HepG2 (cell line): ENCODE measurements around the gene TRIO. TPM values are rescaled to one million over a fixed set of nuclear protein-coding genes. Genes with fewer than 3 reads are reported as not detected.

ENCODE experiments used
- CTCF ChIP-seq: sonication (generic); formaldehyde crosslinking; IDR thresholded peaks from 2 replicates; pipeline ENCODE4 v1.5.0; 2020; ENCODE audit warnings: mild to moderate bottlenecking, missing genetic modification reagents, moderate library complexity
- DRAP1 ChIP-seq: IDR thresholded peaks from 2 replicates; pipeline ENCODE4 v1.6.1; 2016; ENCODE audit warnings: missing genetic modification reagents, missing compliant biosample characterization
- MTA3 ChIP-seq: sonication (generic); formaldehyde crosslinking; IDR thresholded peaks from 2 replicates; pipeline ENCODE4 v1.4.0; 2020; ENCODE audit warnings: missing genetic modification reagents
- PATZ1 ChIP-seq: sonication (generic); formaldehyde crosslinking; IDR thresholded peaks from 2 replicates; pipeline ENCODE4 v1.4.0; 2020; ENCODE audit warnings: missing genetic modification reagents
- STAG1 ChIP-seq: sonication (generic); formaldehyde crosslinking; IDR thresholded peaks from 2 replicates; pipeline ENCODE4 v1.4.0; 2020; ENCODE audit warnings: missing genetic modification reagents
- TGIF2 ChIP-seq: IDR thresholded peaks from 2 replicates; pipeline ENCODE4 v1.6.1; 2016; ENCODE audit warnings: control low read depth, missing compliant biosample characterization
- ZNF816 ChIP-seq: sonication (generic); formaldehyde crosslinking; IDR thresholded peaks from 2 replicates; pipeline ENCODE4 v1.8.0; 2022; ENCODE audit warnings: missing genetic modification reagents, mild to moderate bottlenecking, borderline replicate concordance
- ZNF839 ChIP-seq: sonication (generic); formaldehyde crosslinking; IDR thresholded peaks from 2 replicates; pipeline ENCODE4 v1.4.0; 2020; ENCODE audit warnings: missing genetic modification reagents, mild to moderate bottlenecking, borderline replicate concordance
- ZNF878 ChIP-seq: sonication (generic); formaldehyde crosslinking; IDR thresholded peaks from 2 replicates; pipeline ENCODE4 v1.8.1; 2023; ENCODE audit warnings: mild to moderate bottlenecking, missing genetic modification reagents, moderate library complexity
- polyA plus RNA-seq, 8 experiments: library from polyadenylated mRNA; depleted of rRNA in 3 of 8; stranded (reverse) in 7 of 8; unstranded in 1 of 8; fragments of >200 nt; fragmentation: Illumina TruSeq in 4 of 8; extraction: Trizol in 4 of 8; gene quantifications; 2 replicates each; pipeline versions ENCODE4 v1.2.1 to v1.2.3, GENCODE V29; 2011 to 2016; ENCODE audit warnings: low read depth in 4 of 8, missing spikeins in 1 of 8, mixed read lengths in 1 of 8; ENCODE audit not compliant: insufficient read depth in 1 of 8
- total RNA-seq, 5 experiments: library from RNA; depleted of rRNA; stranded (reverse); fragments of >200 nt; fragmentation: Illumina TruSeq; extraction: Trizol; gene quantifications; 2 replicates each; pipeline ENCODE4 v1.2.3, GENCODE V29; 2016; ENCODE audit warnings: low read depth in 1 of 5
- TF ChIP-seq, protein P1 (sequence below): fragments of 450-650 bp; IDR thresholded peaks from 2 replicates; pipeline ENCODE4 v1.6.1; 2016

The TRIO gene
- total and polyA plus RNA-seq, 2 of the 13 experiments (the other 11 are each of a cell fraction or from before 2014, with no cell fraction given): 45.2 to 45.9 TPM

- TF ChIP-seq CTCF (CRISPR knock-in tag) (peak; percentile 75), STAG1 (CRISPR knock-in tag) (peak; percentile 81), TGIF2 (CRISPR knock-in tag) (0 out of 2 replicates have a peak, but pooled peaks have one; percentile 37), PATZ1 (CRISPR knock-in tag) (0 out of 2 replicates have a peak, but pooled peaks have one; percentile 18), ZNF878 (CRISPR knock-in tag) (no peak), MTA3 (CRISPR knock-in tag) (no peak), DRAP1 (CRISPR knock-in tag) (0 out of 2 replicates have a peak, but pooled peaks have one; percentile 17), ZNF816 (CRISPR knock-in tag) (no peak), ZNF839 (CRISPR knock-in tag) (no peak)
- TF ChIP-seq, protein P1, sequence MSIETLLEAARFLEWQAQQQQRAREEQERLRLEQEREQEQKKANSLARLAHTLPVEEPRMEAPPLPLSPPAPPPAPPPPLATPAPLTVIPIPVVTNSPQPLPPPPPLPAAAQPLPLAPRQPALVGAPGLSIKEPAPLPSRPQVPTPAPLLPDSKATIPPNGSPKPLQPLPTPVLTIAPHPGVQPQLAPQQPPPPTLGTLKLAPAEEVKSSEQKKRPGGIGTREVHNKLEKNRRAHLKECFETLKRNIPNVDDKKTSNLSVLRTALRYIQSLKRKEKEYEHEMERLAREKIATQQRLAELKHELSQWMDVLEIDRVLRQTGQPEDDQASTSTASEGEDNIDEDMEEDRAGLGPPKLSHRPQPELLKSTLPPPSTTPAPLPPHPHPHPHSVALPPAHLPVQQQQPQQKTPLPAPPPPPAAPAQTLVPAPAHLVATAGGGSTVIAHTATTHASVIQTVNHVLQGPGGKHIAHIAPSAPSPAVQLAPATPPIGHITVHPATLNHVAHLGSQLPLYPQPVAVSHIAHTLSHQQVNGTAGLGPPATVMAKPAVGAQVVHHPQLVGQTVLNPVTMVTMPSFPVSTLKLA: no peak
Observed at GRCh38 chr5:14108170-14108996, 34.8 kb upstream of the TRIO start (continued).
